NCI-H146 (cell line): ENCODE results near the gene BRSK1.
"Not testable (repeated sequence)": the region's sequence is repeated elsewhere in the genome, so short reads cannot be mapped to it uniquely, and the experiment has no call there.

Experiments used
- DNase-seq: peaks from one replicate; lab custom pipeline; 2025; lab: John Stamatoyannopoulos, UW

The BRSK1 gene

GRCh38 chr19:55304279-55304978, 20.6 kb downstream of the BRSK1 start:
- peak; percentile 19 for DNase-seq

- DNase-seq, result no peak
Observed at GRCh38 chr19:55304980-55305379, 21.2 kb downstream of the BRSK1 start.

GRCh38 chr19:55305491-55305890, 21.7 kb downstream of the BRSK1 start:
- DNase-seq, result peak; percentile 45

GRCh38 chr19:55305983-55306562, 22.3 kb downstream of the BRSK1 start:
- no peak for DNase-seq

GRCh38 chr19:55306712-55307111, 22.9 kb downstream of the BRSK1 start:
- no peak for DNase-seq

GRCh38 chr19:55308281-55308680, 24.5 kb downstream of the BRSK1 start:
- no peak for DNase-seq

GRCh38 chr19:55309448-55309847, 25.7 kb downstream of the BRSK1 start:
- DNase-seq, result no peak

DNA sequence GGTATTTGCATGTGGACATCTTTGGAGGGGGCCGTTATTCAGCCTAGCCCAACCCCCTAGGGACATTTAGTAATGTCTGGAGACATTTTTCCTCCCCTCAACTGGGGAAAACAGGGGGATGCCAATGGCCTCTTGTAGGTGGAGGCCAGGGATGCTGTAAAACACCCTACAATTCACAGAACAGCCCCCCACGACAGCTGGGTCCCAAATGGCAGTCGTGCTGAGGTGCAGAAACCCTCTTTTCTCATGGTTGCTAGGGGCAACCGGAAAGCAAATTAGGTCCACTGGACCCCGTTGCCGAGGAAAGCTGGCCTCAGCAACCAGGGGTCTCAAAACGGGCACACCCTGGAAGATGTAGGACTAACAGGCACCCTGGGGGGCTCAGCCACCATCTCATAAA, 26.7 kb downstream of the BRSK1 start:
- DNase-seq, result no peak

- no peak for DNase-seq
Observed at GRCh38 chr19:55311397-55311796, 27.6 kb downstream of the BRSK1 start.

DNA sequence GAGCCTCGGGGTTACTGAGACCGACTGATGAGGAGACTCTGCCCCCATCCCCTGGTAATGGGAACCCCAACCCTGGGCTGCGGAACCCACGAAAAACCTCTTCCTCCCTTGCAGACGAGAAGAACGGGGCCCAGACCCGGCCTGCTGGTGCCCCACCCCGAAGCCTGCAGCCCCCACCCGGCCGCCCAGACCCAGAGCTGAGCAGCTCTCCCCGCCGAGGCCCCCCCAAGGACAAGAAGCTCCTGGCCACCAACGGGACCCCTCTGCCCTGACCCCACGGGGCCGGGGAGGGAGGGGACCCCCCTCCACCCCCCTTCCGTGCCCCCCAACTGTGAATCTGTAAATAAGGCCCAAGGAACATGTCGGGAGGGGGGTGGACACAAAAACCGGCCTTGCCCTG, 28.0 kb downstream of the BRSK1 start:
- DNase-seq, result no peak

DNA sequence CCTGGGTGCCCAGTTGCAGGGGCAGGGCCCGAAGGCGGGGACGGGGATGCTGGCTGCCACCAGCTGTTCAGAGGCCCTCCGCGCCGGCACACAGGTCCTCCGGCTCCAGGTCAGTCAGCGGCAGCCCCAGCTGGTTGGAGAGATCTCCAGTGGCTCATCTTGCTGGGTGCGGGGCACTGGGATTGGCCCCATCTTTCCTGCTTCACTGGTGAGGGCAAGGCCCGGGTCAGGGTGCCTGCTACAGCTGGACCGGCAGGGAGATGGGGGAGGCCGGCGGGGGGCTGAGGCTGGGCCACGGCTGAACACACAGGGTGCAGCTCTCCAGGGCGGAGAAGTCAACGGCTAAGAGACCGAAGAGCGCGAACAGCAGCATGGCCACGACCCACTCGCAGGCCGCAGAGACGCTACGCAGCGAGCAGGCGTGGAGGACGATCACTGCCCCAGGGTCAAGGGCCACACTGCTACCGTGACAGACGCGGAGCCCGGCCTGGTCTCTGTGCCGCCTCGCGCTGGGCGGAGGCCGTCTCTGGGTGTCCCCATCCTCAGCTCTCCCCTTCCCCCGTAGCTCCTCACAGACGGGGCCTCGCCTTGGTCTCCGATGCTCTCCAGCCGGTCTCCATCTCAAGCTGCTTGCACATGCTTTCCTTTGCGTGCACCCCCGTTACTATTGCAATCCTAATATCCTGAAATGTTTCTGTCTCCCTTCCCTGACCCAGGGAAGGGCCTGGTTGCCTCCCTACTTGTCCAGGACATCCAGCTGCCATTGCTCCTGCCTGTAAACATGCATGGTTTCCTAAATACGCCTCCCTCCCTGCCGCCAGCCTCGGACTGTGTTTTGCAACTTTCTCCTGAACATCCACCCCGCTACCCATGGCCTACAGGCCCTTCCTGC, 29.1 kb downstream of the BRSK1 start:
- no peak for DNase-seq

DNA sequence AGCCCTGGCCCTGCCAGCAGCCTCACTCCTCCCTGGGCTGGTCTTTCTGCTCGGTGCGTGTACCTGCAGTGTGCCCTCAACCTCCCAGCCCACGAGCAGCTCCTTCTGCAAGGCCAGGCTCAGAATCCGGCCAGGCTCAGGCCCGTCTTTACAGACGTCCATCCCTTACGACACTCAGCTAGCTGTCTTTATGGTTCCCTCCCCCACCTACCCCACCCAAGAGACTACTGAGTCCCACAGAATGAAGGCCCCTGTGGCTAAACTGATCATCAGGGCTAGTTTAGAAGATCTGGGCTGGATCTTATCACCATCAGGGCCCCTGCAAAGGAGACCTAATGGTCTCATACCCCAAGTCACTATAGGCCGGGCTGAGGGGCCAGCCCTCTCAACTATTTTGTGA, 30.6 kb downstream of the BRSK1 start:
- DNase-seq, result no peak

- DNase-seq, result no peak
Observed at GRCh38 chr19:55315956-55316525, 32.2 kb downstream of the BRSK1 start.

- DNase-seq, result no peak
Observed at GRCh38 chr19:55316646-55317045, 32.8 kb downstream of the BRSK1 start.

DNA sequence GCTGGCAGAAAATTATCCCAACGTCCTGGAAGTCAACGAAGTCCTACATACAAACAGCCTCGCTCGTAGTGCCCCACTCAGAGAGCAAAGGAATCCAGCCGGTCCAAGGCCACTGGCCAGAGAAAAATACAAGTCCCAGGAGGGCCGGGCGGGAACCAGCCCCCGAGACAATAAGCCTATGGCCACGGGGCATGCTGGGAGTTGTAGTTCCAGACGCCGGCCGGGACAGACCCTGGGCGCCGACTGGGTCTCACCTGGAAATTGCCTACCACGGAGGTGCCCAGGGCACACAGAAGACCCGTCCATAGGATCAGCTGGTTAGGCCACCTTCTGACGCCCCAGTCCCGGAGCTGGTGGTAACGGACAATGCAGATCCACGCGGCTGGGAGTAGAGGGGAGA, 36.0 kb downstream of the BRSK1 start:
- DNase-seq, result peak; percentile 82

DNA sequence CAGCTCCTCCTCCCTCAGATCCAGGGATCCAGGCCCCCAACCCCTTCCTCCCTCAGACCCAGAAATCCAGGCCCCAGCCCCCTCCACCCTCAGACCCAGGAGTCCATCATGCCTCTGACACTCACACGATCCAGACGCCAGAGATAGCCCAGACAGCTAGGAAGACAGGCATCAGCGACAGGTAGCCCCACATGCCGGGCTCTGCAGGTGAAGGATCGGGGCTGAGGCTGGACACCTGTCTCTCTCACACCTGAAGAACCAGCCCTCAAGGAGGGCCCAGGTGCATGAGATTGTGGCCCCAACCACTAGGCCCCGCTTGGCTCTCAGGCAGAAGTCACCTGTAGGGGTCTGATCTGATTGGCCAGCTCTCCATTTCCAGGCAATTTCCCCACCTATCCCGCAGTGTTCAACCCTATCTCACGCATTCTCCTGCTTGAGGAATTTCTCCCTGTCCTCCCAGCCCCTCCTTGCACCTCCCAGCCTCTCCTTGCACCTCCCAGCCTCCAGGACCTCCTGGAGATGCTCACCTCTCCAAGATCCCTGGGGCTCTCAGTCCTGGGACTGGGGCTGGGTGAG, 37.1 kb downstream of the BRSK1 start:
- DNase-seq, result no peak

GRCh38 chr19:55321466-55322137, 37.8 kb downstream of the BRSK1 start:
- no peak for DNase-seq

DNA sequence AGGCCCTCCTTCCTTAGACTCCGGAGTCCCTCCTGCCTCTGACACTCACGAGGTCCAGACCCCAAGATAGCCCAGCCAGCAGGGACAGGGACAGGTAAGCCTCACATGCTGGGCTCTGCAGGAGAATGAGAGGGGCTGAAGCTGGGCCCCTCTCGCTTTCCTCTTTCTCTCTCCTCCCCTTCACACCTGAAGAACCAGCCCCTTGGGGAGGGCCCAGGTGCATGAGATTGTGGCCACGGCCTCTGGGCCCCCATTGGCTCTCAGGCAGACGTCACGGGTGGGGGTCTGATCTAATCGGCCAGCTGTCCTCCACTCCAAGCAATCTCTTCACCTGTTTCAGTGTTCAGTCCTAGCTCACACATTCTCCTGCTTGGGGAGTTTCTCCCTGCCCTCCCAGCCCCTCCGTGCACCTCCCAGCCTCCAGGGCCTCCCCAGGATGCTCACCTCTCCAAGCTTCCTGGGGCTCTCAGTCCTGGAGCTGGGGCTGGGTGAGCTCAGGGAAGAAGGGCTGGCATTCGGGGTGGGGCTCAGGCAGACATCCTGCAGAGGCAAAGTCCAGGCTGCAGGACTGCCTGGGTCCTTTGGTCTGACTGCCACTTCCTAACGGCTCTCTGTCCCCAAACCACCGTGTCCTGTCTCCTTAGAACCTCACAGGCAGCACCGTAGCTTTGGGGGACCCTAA, 38.5 kb downstream of the BRSK1 start:
- peak; percentile 44 for DNase-seq

GRCh38 chr19:55324662-55325061, 40.9 kb downstream of the BRSK1 start:
- DNase-seq, result no peak

DNA sequence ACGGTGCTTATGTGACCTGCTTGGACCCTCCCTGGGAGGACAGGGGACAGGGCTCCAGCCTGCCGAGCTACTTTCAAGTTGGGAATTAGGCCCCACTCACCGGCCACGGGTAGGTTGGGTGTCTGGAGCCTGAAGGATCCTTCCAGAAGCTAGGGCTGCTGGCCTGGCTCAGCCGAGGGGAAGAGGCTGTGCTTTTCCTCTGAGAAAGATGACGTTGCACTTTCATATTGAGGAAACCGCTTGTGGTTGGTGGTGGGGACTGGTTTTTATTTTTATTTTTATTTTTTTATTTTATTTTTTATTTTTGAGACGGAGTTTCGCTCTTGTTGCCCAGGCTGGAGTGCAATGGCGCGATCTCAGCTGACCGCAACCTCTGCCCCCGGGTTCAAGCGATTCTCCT, 41.4 kb downstream of the BRSK1 start, which contains the start of gene TMEM150B:
Gene TMEM150B (minus strand): TSS at position 170 of the 400 bp plus-strand sequence. CDS start 4,305 bp downstream, outside the sequence.
- DNase-seq, result no peak

DNA sequence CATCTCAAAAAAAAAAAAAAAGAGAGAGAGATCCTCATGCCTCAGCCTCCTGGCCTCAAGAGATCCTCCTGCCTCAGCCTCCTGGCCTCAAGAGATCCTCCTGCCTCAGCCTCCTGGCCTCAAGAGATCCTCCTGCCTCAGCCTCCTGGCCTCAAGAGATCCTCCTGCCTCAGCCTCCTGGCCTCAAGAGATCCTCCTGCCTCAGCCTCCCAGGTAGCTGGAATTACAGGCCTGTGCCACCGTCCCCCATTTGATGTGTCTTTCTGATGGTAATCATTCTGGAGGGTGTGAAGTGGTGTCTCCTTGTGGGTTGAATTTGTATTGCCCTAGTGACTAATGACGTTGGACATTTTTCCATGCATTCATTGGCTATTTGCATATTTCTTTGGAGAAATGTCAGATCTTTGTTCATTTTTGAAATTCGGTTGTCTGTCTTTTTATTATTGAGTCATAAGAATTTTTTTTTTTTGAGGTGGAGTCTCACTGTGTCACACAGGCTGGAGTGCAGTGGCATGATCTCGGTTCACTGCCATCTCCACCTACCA, 45.0 kb downstream of the BRSK1 start:
- not testable (repeated sequence) for DNase-seq
